Spleen (tissue), 11 donors: ENCODE results near the gene KNG1. TPM values are rescaled to one million over a fixed set of nuclear protein-coding genes. Genes with fewer than 3 reads are reported as not detected.

Experiments
- DNase-seq: peaks from one replicate; pipeline ENCODE4 v3.0.0-alpha.2; 2020
- H3K27ac ChIP-seq, 8 donors: fragments of 200-600 bp; sonication (generic) in 7 of 8; 1 replicate in 4 of 8; 2 replicates in 4 of 8; pipeline versions ENCODE4 v1.5.0 to v1.8.0; 2016 to 2021; ENCODE audit warnings: inconsistent platforms in 4 of 8, mild to moderate bottlenecking in 4 of 8, moderate library complexity in 1 of 8
- H3K27me3 ChIP-seq, 7 donors: fragments of 200-600 bp; sonication (generic) in 6 of 7; replicated peaks in 1 of 7; 1 replicate in 4 of 7; 2 replicates in 3 of 7; pipeline versions ENCODE4 v1.5.0 to v1.8.0; 2016 to 2021; ENCODE audit warnings: inconsistent platforms in 3 of 7, mild to moderate bottlenecking in 1 of 7
- H3K36me3 ChIP-seq, 6 donors: fragments of 200-600 bp; sonication (generic) in 5 of 6; 1 replicate in 4 of 6; 2 replicates in 2 of 6; pipeline versions ENCODE4 v1.5.0 to v1.8.0; 2016 to 2021; ENCODE audit warnings: inconsistent platforms in 2 of 6
- H3K4me1 ChIP-seq, 6 donors: fragments of 200-600 bp; sonication (generic) in 5 of 6; 1 replicate in 3 of 6; 2 replicates in 3 of 6; pipeline versions ENCODE4 v1.5.0 to v1.8.0; 2016 to 2021; ENCODE audit warnings: inconsistent platforms in 3 of 6
- H3K4me3 ChIP-seq, 8 donors: fragments of 200-600 bp; sonication (generic) in 7 of 8; 1 replicate in 4 of 8; 2 replicates in 4 of 8; pipeline versions ENCODE4 v1.5.0 to v1.8.0; 2016 to 2021; ENCODE audit warnings: inconsistent platforms in 4 of 8, mild to moderate bottlenecking in 4 of 8, moderate library complexity in 2 of 8
- H3K9me3 ChIP-seq, 8 donors: fragments of 200-600 bp; sonication (generic) in 7 of 8; 1 replicate in 4 of 8; 2 replicates in 4 of 8; pipeline versions ENCODE4 v1.5.0 to v1.8.0; 2016 to 2021; ENCODE audit warnings: inconsistent platforms in 4 of 8
- POLR2A ChIP-seq, 3 donors: fragments of 450-650 bp; IDR thresholded peaks; one replicate each; pipeline ENCODE4 v1.5.1; 2017; ENCODE audit warnings: antibody characterized with exemption in 3 of 3, mild to moderate bottlenecking in 1 of 3
- POLR2AphosphoS5 ChIP-seq, 3 donors: sonication (generic); formaldehyde crosslinking; IDR thresholded peaks; one replicate each; pipeline ENCODE4 v1.5.1; 2017; ENCODE audit warnings: antibody characterized with exemption in 3 of 3
- WGBS, 5 donors: extraction: QIAGEN DNeasy Blood & Tissue Kit in 3 of 5; methylation state at CpG; one replicate each; pipeline versions ENCODE4 v1.1.5 to v1.1.7; 2013 to 2018; 5-methylcytosine and 5-hydroxymethylcytosine counted together
- intact Hi-C: fragments of 100-400 bp; cut with DNase I; formaldehyde crosslinking; loops from one replicate; pipeline ENCODE4 v1.15.0; 2023; ENCODE audit warnings: low total_unique reads
- polyA plus RNA-seq, 3 donors: library from polyadenylated mRNA; stranded (reverse); fragments of 200-250 nt; gene quantifications; one replicate each; pipeline ENCODE4 v1.2.1, GENCODE V29; 2013
- total RNA-seq, 7 donors: library from RNA; depleted of rRNA in 3 of 7; stranded (reverse); fragments of >200 nt in 3 of 7; fragmentation: NEBNext Ultra II Directional in 4 of 7; extraction: Animal tissue kit (Norgen Biotek cat#: 25700) in 4 of 7; gene quantifications; one replicate each; pipeline versions ENCODE4 v1.1.0 to v1.2.1, GENCODE V29; 2016 to 2021
- TF ChIP-seq, protein P1 (sequence below), 11 experiments: fragments of 200-600 bp in 7 of 11; fragments of 450-650 bp in 4 of 11; sonication (generic) in 4 of 11; IDR thresholded peaks in 8 of 11; conservative IDR thresholded peaks in 3 of 11; 1 replicate in 7 of 11; 2 replicates in 4 of 11; pipeline versions ENCODE4 v1.4.0 to v1.8.0; 2016 to 2021; ENCODE audit warnings: antibody characterized with exemption in 11 of 11, inconsistent platforms in 4 of 11, mild to moderate bottlenecking in 1 of 11
- donor health status: healthy with polysubstance abuse.
- donor health status: DM: no; HTN: no; CAD: no; lungs with moderate emphysema.
- donor health status: DM: no; HTN: no; CAD: no.
- donor health status: Bipolar disorder and iron deficiency.
- donor health status: healthy.
- donor health status: DM: no; HTN: no; CAD: no.
- donor health status: DM: yes; HTN: yes; CAD: no.

KNG1 gene
- total and polyA plus RNA-seq, 10 donors = 0.36 TPM; not detected in 9

DNA sequence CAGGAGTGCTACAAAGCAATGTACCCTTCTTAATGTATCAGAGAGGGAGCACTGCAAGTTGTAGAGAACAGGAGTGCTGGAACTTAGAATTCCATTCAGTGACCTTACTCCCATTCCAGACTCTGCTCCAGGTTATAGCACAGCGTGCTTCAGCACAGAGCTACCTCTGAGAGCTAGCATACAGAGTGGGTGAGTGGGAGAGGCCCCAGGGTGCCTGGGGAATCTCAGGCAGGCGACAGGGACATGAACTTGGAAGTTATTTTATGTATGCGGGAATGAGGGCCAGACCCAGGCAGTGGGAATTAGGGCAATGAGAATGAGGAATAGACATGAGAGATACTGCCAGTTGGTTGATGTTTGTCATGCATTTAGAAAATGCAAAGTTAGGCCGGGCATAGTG is 3.7 kb upstream of the KNG1 start:
- 63 to 85% (median 78%) methylated on average over 4 of the region's 4 CpGs for WGBS, 5 donors
- H3K4me3 ChIP-seq = no peak overlapping the region

DNA sequence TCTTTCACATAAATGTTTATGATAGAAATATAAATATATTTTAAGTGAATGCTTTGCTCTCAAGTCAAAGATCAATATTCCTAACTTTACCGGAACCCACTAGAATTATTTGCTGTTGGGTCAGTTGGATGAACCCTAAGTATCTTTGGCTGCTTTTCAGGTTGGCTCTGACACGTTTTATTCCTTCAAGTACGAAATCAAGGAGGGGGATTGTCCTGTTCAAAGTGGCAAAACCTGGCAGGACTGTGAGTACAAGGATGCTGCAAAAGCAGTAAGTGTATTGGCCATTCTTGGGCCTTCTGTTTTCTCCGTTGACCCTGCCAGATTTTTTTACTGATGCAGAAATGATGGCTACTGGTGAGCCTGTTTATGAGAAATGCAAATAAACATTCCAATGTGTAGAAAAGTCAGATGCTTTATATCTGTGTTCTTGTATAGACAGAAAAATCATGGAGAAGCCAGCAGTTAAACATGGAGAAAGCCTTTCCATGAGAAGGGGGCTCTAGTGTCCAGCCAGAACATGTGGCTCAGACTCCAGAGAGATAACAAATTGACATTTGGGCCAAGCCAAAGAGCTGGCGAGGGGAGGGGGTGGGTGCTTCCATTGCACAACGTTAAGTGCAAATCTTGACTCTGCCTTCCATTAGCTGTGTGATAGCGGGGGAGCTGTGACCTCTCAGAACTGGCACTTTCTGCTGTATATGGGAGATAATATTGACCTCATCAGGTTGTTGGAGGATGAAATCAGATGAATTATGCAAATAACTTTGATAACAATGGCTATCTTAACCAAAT is 3.0 kb downstream of the KNG1 start:
- TF ChIP-seq, protein P1, sequence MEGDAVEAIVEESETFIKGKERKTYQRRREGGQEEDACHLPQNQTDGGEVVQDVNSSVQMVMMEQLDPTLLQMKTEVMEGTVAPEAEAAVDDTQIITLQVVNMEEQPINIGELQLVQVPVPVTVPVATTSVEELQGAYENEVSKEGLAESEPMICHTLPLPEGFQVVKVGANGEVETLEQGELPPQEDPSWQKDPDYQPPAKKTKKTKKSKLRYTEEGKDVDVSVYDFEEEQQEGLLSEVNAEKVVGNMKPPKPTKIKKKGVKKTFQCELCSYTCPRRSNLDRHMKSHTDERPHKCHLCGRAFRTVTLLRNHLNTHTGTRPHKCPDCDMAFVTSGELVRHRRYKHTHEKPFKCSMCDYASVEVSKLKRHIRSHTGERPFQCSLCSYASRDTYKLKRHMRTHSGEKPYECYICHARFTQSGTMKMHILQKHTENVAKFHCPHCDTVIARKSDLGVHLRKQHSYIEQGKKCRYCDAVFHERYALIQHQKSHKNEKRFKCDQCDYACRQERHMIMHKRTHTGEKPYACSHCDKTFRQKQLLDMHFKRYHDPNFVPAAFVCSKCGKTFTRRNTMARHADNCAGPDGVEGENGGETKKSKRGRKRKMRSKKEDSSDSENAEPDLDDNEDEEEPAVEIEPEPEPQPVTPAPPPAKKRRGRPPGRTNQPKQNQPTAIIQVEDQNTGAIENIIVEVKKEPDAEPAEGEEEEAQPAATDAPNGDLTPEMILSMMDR (IDR thresholded peaks at IDR 0.05 in 8 of 11, conservative IDR thresholded peaks at IDR 0.05 in 3 of 11) = no peak
- TF ChIP-seq POLR2AphosphoS5 (IDR thresholded peaks at IDR 0.05) (no peak), POLR2A (IDR thresholded peaks at IDR 0.05) (no peak)
- Histone ChIP-seq H3K27ac (no peak overlapping the region), H3K4me1 (no peaks in the 10 kb centered on the region), H3K9me3 (no peaks in the 10 kb centered on the region), H3K4me3 (no peak overlapping the region), H3K27me3 (no peaks in the 10 kb centered on the region), H3K36me3 (no peaks in the 10 kb centered on the region)
- intact Hi-C loops = no loop called here
- DNase-seq = no peak
- 49 to 78% (median 63%) methylated on average over 7 of the region's 7 CpGs for WGBS, 5 donors

More for the DNA sequence above, 3.7 kb upstream of the KNG1 start:
- no peak for DNase-seq
- H3K9me3 ChIP-seq = no peaks in the 10 kb centered on the region
- H3K27me3 ChIP-seq = no peaks in the 10 kb centered on the region
- TF ChIP-seq POLR2AphosphoS5 (IDR thresholded peaks at IDR 0.05) (no peak), POLR2A (IDR thresholded peaks at IDR 0.05) (no peak)
- TF ChIP-seq, protein P1 (IDR thresholded peaks at IDR 0.05 in 8 of 11, conservative IDR thresholded peaks at IDR 0.05 in 3 of 11) = no peak
- no peaks in the 10 kb centered on the region for H3K36me3 ChIP-seq
- H3K4me1 ChIP-seq = no peaks in the 10 kb centered on the region
- no peak overlapping the region for H3K27ac ChIP-seq
- intact Hi-C loops = no loop called here

DNA sequence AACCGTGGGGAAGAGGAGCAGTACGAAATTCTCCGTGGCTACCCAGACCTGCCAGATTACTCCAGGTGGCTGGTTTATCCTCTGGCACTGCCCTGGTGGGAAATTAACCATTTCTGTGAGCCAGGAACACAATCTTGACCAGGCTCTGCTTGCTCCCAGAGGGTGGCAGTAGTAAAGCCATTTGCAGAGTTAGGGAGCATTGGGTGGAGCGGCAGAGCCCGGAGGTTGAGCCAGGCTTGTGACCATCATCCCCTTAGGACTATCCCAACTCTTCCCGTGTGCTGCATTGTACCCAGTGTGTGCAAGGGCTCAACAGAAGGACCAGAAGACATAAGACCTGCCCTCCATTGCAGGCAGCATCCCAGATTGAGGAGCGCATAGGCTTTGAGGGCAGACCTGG is 5.3 kb downstream of the KNG1 start:
- 52 to 67% (median 60%) methylated on average over 5 to 7 of the region's 7 CpGs for WGBS, 5 donors
- H3K4me3 ChIP-seq = no peak overlapping the region
- no peaks in the 10 kb centered on the region for H3K4me1 ChIP-seq
- H3K36me3 ChIP-seq = no peaks in the 10 kb centered on the region
- H3K27ac ChIP-seq = no peak overlapping the region
- TF ChIP-seq POLR2AphosphoS5 (IDR thresholded peaks at IDR 0.05) (no peak), POLR2A (IDR thresholded peaks at IDR 0.05) (no peak)
- TF ChIP-seq, protein P1 (IDR thresholded peaks at IDR 0.05 in 8 of 11, conservative IDR thresholded peaks at IDR 0.05 in 3 of 11) = no peak
- DNase-seq = no peak
- H3K9me3 ChIP-seq = no peaks in the 10 kb centered on the region
- intact Hi-C loops = no loop called here
- H3K27me3 ChIP-seq = peaks cover 0 to 2% (median 0%) of the 10 kb centered on the region in 7 donors

DNA sequence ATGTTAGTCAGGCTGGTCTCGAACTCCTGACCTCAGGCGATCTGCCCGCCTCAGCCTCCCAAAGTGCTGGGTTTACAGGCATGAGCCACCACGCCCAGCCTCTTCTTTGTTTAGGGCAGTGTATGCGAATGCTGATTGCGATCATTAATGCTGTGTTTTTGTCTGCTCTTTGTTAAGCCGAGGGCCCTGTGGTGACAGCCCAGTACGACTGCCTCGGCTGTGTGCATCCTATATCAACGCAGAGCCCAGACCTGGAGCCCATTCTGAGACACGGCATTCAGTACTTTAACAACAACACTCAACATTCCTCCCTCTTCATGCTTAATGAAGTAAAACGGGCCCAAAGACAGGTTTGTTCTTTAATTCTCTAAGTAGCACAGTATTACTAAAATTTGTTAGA is 7.8 kb downstream of the KNG1 start:
- Histone ChIP-seq H3K27ac (no peak overlapping the region), H3K4me3 (no peak overlapping the region), H3K9me3 (no peaks in the 10 kb centered on the region), H3K27me3 (peaks cover 0 to 5% (median 0%) of the 10 kb centered on the region in 7 donors), H3K36me3 (no peaks in the 10 kb centered on the region), H3K4me1 (no peaks in the 10 kb centered on the region)
- intact Hi-C loops = no loop called here
- WGBS, 5 donors = 80 to 92% (median 89%) methylated on average over 12 of the region's 12 CpGs
- DNase-seq = no peak
- TF ChIP-seq, protein P1 (IDR thresholded peaks at IDR 0.05 in 8 of 11, conservative IDR thresholded peaks at IDR 0.05 in 3 of 11) = no peak
- TF ChIP-seq POLR2A (IDR thresholded peaks at IDR 0.05) = no peak
- TF ChIP-seq POLR2AphosphoS5 (IDR thresholded peaks at IDR 0.05) = no peak
